Neural cell (in vitro differentiated cells): Measurements from ENCODE around the gene PDE11A. TPM values are rescaled to one million over a fixed set of nuclear protein-coding genes. Genes with fewer than 3 reads are reported as not detected.

Source experiments
- H2AFZ ChIP-seq: fragments of 200-600, 300-800 bp; sonication (generic), shearing (Covaris generic); 2 replicates; pipeline ENCODE4 v1.6.0; 2014; ENCODE audit warnings: low read depth, mild to moderate bottlenecking, antibody characterized with exemption, low read length, moderate library complexity
- H3F3A ChIP-seq: fragments of 200-600 bp; shearing (Covaris generic); 2 replicates; pipeline ENCODE4 v1.6.1; 2016; ENCODE audit warnings: mild to moderate bottlenecking, moderate library complexity, mixed read lengths, antibody characterized with exemption, low read length; ENCODE audit not compliant: insufficient read depth, poor library complexity, severe bottlenecking
- H3K27ac ChIP-seq: fragments of 200-600, 300-800 bp; sonication (generic), shearing (Covaris generic); 2 replicates; pipeline ENCODE4 v1.5.1; 2014; ENCODE audit warnings: mild to moderate bottlenecking, low read length, moderate library complexity
- H3K27me3 ChIP-seq: fragments of 300-800, 200-600 bp; sonication (generic), shearing (Covaris generic); 2 replicates; pipeline ENCODE4 v1.6.0; 2014; ENCODE audit warnings: mild to moderate bottlenecking, low read depth, low read length, moderate library complexity; ENCODE audit not compliant: insufficient read depth
- H3K36me3 ChIP-seq: fragments of 300-800, 200-600 bp; sonication (generic), shearing (Covaris generic); 2 replicates; pipeline ENCODE4 v1.5.1; 2014; ENCODE audit warnings: mild to moderate bottlenecking, antibody characterized with exemption, low read length, moderate library complexity; ENCODE audit not compliant: insufficient read depth
- H3K4me2 ChIP-seq: fragments of 300-800, 200-600 bp; sonication (generic), shearing (Covaris generic); 2 replicates; pipeline ENCODE4 v1.6.0; 2014; ENCODE audit warnings: mild to moderate bottlenecking, low read length
- H3K4me3 ChIP-seq: fragments of 300-800, 200-600 bp; sonication (generic), shearing (Covaris generic); 2 replicates; pipeline ENCODE4 v1.5.1; 2014; ENCODE audit warnings: mild to moderate bottlenecking, low read length, moderate library complexity
- H3K79me2 ChIP-seq: fragments of 200-600 bp; shearing (Covaris generic); replicated peaks from 2 replicates; pipeline ENCODE4 v1.6.0; 2014; ENCODE audit warnings: mild to moderate bottlenecking, low read length, moderate library complexity; ENCODE audit not compliant: insufficient read depth
- H3K9ac ChIP-seq: fragments of 300-800, 200-600 bp; sonication (generic), shearing (Covaris generic); 2 replicates; pipeline ENCODE4 v1.6.1; 2016; ENCODE audit warnings: mild to moderate bottlenecking, low read length, mixed read lengths
- H3K9me2 ChIP-seq: fragments of 200-600 bp; shearing (Covaris generic); 2 replicates; pipeline ENCODE4 v1.6.1; 2016; ENCODE audit warnings: mild to moderate bottlenecking, low read length, mixed read lengths; ENCODE audit not compliant: insufficient read depth
- H3K9me3 ChIP-seq: fragments of 200-600, 300-800 bp; sonication (generic), shearing (Covaris generic); 2 replicates; pipeline ENCODE4 v1.6.1; 2016; ENCODE audit warnings: mild to moderate bottlenecking, mixed run types, low read length, moderate library complexity, mixed read lengths
- H4K20me1 ChIP-seq: fragments of 200-600 bp; shearing (Covaris generic); 2 replicates; pipeline ENCODE4 v1.6.1; 2016; ENCODE audit warnings: mild to moderate bottlenecking, mixed run types; ENCODE audit not compliant: insufficient read depth
- EP300 ChIP-seq: fragments of 450-650 bp; conservative IDR thresholded peaks from 2 replicates; pipeline ENCODE4 v1.6.1; 2014; ENCODE audit warnings: antibody characterized with exemption, mild to moderate bottlenecking, moderate library complexity; ENCODE audit not compliant: poor library complexity, severe bottlenecking
- EZH2 ChIP-seq: fragments of 200-600, 300-800 bp; shearing (Covaris generic), sonication (generic); IDR thresholded peaks from 2 replicates; pipeline ENCODE4 v1.6.1; 2014; ENCODE audit warnings: antibody characterized with exemption, low read length, borderline replicate concordance, mild to moderate bottlenecking; ENCODE audit not compliant: insufficient read depth, poor library complexity, severe bottlenecking
- MXI1 ChIP-seq: fragments of 450-650 bp; conservative IDR thresholded peaks from 2 replicates; pipeline ENCODE4 v1.6.1; 2014; ENCODE audit warnings: antibody characterized with exemption, mild to moderate bottlenecking; ENCODE audit not compliant: poor library complexity, severe bottlenecking
- POLR2AphosphoS5 ChIP-seq: IDR thresholded peaks from 2 replicates; pipeline ENCODE4 v1.6.1; 2012
- RAD21 ChIP-seq: fragments of 450-650 bp; conservative IDR thresholded peaks from 2 replicates; pipeline ENCODE4 v1.6.1; 2014; ENCODE audit warnings: antibody characterized with exemption, mild to moderate bottlenecking, moderate library complexity
- SMC3 ChIP-seq: fragments of 450-650 bp; conservative IDR thresholded peaks from 2 replicates; pipeline ENCODE4 v1.6.1; 2014; ENCODE audit warnings: antibody characterized with exemption, mild to moderate bottlenecking, moderate library complexity; ENCODE audit not compliant: poor library complexity
- TAF1 ChIP-seq: IDR thresholded peaks from 2 replicates; pipeline ENCODE4 v1.6.1; 2012; ENCODE audit warnings: low read depth
- polyA plus RNA-seq: library from polyadenylated mRNA; depleted of rRNA; stranded (reverse); fragments of >200 nt; gene quantifications from 2 replicates; pipeline ENCODE4 v1.2.3, GENCODE V29; 2014
- TF ChIP-seq, protein P1 (sequence below): IDR thresholded peaks from 2 replicates; pipeline ENCODE4 v1.6.1; 2012; ENCODE audit warnings: borderline replicate concordance
- TF ChIP-seq, protein P2 (sequence below): fragments of 450-650 bp; IDR thresholded peaks from 2 replicates; pipeline ENCODE4 v1.5.1; 2014; ENCODE audit warnings: antibody characterized with exemption, mild to moderate bottlenecking, moderate library complexity; ENCODE audit not compliant: poor library complexity, severe bottlenecking

PDE11A gene
- polyA plus RNA-seq, 1 donor from 2014 or later, result 0.89 TPM

DNA sequence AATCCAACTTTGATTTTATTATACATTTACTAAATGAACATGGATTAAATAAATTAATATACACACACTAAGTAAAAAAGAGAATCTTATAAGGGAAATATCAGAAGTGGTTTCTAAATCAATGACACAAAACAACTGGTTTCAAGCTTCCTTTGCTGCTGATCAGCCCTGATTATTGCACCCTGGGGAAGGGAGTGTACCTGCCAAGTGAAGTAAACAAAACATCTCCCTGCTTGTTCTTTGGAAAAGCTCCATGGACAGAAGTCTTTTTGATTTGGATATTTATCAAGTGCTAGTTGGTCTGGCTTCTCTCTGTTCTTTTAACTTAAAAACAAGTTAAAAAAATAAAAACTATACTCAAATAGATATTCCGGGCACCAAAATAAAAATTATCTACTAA, 190.1 kb downstream of the PDE11A start:
- no peaks in the 10 kb centered on the region for H3K79me2 ChIP-seq
- H3K9me2 ChIP-seq, result no peaks in the 10 kb centered on the region
- no peaks in the 10 kb centered on the region for H3K9me3 ChIP-seq
- no peaks in the 10 kb centered on the region for H3K27me3 ChIP-seq
- no peak overlapping the region for H3K4me2 ChIP-seq
- H4K20me1 ChIP-seq, result no peaks in the 10 kb centered on the region
- TF ChIP-seq, protein P1, sequence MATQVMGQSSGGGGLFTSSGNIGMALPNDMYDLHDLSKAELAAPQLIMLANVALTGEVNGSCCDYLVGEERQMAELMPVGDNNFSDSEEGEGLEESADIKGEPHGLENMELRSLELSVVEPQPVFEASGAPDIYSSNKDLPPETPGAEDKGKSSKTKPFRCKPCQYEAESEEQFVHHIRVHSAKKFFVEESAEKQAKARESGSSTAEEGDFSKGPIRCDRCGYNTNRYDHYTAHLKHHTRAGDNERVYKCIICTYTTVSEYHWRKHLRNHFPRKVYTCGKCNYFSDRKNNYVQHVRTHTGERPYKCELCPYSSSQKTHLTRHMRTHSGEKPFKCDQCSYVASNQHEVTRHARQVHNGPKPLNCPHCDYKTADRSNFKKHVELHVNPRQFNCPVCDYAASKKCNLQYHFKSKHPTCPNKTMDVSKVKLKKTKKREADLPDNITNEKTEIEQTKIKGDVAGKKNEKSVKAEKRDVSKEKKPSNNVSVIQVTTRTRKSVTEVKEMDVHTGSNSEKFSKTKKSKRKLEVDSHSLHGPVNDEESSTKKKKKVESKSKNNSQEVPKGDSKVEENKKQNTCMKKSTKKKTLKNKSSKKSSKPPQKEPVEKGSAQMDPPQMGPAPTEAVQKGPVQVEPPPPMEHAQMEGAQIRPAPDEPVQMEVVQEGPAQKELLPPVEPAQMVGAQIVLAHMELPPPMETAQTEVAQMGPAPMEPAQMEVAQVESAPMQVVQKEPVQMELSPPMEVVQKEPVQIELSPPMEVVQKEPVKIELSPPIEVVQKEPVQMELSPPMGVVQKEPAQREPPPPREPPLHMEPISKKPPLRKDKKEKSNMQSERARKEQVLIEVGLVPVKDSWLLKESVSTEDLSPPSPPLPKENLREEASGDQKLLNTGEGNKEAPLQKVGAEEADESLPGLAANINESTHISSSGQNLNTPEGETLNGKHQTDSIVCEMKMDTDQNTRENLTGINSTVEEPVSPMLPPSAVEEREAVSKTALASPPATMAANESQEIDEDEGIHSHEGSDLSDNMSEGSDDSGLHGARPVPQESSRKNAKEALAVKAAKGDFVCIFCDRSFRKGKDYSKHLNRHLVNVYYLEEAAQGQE, result no peak
- TF ChIP-seq MXI1 (no peak), SMC3 (no peak), RAD21 (no peak), POLR2AphosphoS5 (no peak), TAF1 (no peak), EP300 (no peak), EZH2 (no peak)
- TF ChIP-seq, protein P2, sequence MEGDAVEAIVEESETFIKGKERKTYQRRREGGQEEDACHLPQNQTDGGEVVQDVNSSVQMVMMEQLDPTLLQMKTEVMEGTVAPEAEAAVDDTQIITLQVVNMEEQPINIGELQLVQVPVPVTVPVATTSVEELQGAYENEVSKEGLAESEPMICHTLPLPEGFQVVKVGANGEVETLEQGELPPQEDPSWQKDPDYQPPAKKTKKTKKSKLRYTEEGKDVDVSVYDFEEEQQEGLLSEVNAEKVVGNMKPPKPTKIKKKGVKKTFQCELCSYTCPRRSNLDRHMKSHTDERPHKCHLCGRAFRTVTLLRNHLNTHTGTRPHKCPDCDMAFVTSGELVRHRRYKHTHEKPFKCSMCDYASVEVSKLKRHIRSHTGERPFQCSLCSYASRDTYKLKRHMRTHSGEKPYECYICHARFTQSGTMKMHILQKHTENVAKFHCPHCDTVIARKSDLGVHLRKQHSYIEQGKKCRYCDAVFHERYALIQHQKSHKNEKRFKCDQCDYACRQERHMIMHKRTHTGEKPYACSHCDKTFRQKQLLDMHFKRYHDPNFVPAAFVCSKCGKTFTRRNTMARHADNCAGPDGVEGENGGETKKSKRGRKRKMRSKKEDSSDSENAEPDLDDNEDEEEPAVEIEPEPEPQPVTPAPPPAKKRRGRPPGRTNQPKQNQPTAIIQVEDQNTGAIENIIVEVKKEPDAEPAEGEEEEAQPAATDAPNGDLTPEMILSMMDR, result no peak
- H3K36me3 ChIP-seq, result no peaks in the 10 kb centered on the region
- H3K9ac ChIP-seq, result no peak overlapping the region
- no peak overlapping the region for H2AFZ ChIP-seq
- no peak overlapping the region for H3K27ac ChIP-seq
- H3F3A ChIP-seq, result no peaks in the 10 kb centered on the region
- no peak overlapping the region for H3K4me3 ChIP-seq

DNA sequence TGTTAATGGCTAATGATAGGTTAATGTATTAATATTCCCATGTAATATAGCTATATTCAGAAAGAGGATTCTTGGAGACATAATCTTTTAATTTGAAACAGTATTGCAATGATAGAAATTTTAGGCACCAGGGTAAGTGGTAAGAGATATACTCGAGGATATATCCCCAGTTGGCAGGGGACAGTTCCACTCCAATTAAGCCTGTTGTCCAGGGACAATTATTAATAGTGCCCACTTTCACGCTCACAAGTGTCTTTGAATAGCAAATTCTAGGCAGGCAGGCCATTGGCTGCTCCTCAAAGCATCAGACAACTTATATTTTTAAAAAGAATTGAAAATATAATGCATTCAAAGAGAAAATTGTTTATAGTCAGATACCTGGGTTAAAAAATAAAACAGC, 190.7 kb downstream of the PDE11A start:
- H2AFZ ChIP-seq, result no peak overlapping the region
- H3K9ac ChIP-seq, result no peak overlapping the region
- no peaks in the 10 kb centered on the region for H3F3A ChIP-seq
- H3K27ac ChIP-seq, result no peak overlapping the region
- H3K9me2 ChIP-seq, result no peaks in the 10 kb centered on the region
- H3K4me2 ChIP-seq, result no peak overlapping the region
- H4K20me1 ChIP-seq, result no peaks in the 10 kb centered on the region
- H3K79me2 ChIP-seq, result no peaks in the 10 kb centered on the region
- no peaks in the 10 kb centered on the region for H3K27me3 ChIP-seq
- no peaks in the 10 kb centered on the region for H3K9me3 ChIP-seq
- TF ChIP-seq RAD21 (no peak), EZH2 (no peak), SMC3 (no peak), MXI1 (no peak), TAF1 (no peak), EP300 (no peak)
- TF ChIP-seq, protein P1, result no peak
- no peak overlapping the region for H3K4me3 ChIP-seq
- no peaks in the 10 kb centered on the region for H3K36me3 ChIP-seq
